ENCODE results near the gene ERBB3.

The ERBB3 gene

DNA sequence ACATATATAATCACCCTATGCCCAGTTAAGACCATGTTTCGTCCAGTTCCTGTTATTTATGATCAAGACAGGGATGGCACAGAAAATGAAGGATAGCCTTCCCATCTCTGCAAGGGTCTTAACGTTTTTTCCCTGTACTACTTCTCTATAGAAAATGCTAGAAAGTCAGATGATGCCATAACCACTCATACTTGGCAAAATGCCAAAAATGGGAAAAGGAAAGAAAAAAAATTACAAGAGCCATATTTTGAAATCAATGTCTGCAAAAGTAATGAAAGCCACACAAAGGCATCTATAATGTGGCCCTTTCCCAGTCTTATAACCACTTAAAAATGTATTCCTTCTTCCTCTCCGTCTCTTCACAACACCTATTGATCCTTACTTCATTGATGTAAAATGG lies 70.6 kb downstream of the ERBB3 start:
- DNase-seq: peak in 1 of 2 experiments; percentile 76
- TF ChIP-seq POLR2A (IDR thresholded peaks at IDR 0.05; ENCODE audit: low read length): no peak
- no peak for TF ChIP-seq GATA1 (IDR thresholded peaks at IDR 0.05; ENCODE audit: low read depth, low read length)

DNA sequence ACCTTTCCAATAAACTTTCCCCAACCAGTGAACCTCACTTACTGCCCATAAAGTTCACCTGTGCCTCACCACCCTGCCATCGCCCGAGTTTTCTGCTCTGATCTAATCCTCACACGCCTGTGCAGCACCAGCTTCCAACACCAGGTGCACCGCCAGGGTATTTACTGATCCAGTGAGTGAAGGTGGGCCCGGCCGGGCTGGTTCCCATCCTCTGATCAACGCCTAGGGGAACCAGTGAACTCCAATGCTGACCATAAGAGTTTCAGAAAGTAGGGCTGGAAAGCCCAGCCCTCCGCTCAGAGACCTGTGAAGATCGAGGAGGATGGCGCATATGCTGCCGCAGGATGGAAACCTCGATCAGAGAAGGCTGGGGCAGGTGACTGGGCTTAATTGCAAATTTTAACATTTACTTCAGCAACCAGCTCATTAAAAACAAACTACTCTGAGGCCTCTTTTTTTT lies 71.7 kb downstream of the ERBB3 start:
- peak; percentile 71 to 78 for DNase-seq
- no peak for TF ChIP-seq POLR2A (IDR thresholded peaks at IDR 0.05; ENCODE audit: low read length)
- no peak for TF ChIP-seq GATA1 (IDR thresholded peaks at IDR 0.05; ENCODE audit: low read depth, low read length)

DNA sequence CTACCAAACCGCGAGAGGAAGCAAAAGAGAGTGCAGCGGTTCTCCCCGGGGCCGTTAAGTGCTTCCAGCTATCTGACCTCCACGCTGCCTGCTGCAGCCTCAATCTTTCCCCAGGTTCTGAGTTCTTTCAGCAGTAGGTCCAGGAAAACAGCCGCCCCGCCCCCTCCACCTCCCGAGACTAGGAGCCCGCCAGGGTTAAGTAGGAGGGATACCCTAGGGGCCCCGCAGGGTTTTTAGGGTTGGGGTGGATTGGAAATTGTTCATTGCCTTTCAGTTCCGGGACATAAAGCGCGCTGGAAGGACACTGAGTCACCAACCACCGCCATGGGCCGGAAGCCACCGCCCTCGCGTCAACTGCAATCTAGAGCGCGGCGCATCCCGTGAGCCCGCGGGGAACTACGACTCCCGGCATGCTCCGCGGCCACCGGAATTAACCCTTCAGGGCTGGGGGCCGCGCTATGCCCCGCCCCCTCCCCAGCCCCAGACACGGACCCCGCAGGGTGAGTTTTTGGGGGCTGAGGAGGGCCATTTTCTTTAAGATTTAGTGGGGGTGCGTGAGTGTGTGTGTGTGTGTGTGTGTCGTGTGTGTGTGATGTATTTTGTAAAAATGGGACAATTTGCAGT lies 72.3 kb downstream of the ERBB3 start, which contains the start of gene MYL6B:
Gene MYL6B, plus strand, starts transcription at position 456 of the 624 bp plus-strand sequence. CDS start 1,332 bp downstream, outside the sequence.
- TF ChIP-seq POLR2A (IDR thresholded peaks at IDR 0.05; ENCODE audit: low read length) (peak; percentile 76), GATA1 (IDR thresholded peaks at IDR 0.05; ENCODE audit: low read depth, low read length) (no peak)
- peak; percentile 92 to 95 for DNase-seq

Data from erythroblast (primary cell).